ENCODE data around the gene DPH1.
A peak's percentile ranks its signal among the peaks of the same experiment; 100 is the strongest.

The DPH1 gene

GRCh38 chr17:1994707-1995106 lies 35.2 kb upstream of the DPH1 start:
- TF ChIP-seq TCF4 (CRISPR knock-in tag; IDR thresholded peaks at IDR 0.05; ENCODE audit: borderline replicate concordance) (no peak), TSHZ2 (CRISPR knock-in tag; IDR thresholded peaks at IDR 0.05) (no peak), ISL1 (CRISPR knock-in tag; IDR thresholded peaks at IDR 0.05) (no peak), OSR1 (CRISPR knock-in tag; IDR thresholded peaks at IDR 0.05) (no peak), ZFP30 (CRISPR knock-in tag; IDR thresholded peaks at IDR 0.05) (no peak), RARB (CRISPR knock-in tag; IDR thresholded peaks at IDR 0.05) (no peak), ESRRG (CRISPR knock-in tag; IDR thresholded peaks at IDR 0.05) (no peak), SNAI2 (CRISPR knock-in tag; IDR thresholded peaks at IDR 0.05) (no peak), POU6F1 (CRISPR knock-in tag; IDR thresholded peaks at IDR 0.05; ENCODE audit: borderline replicate concordance, low read depth) (no peak), PATZ1 (CRISPR knock-in tag; IDR thresholded peaks at IDR 0.05; ENCODE audit: borderline replicate concordance) (no peak), ARNTL (CRISPR knock-in tag; IDR thresholded peaks at IDR 0.05; ENCODE audit: borderline replicate concordance, low read depth) (no peak), ZNF565 (CRISPR knock-in tag; conservative IDR thresholded peaks at IDR 0.05; ENCODE audit: low read depth) (no peak), PPARA (CRISPR knock-in tag; IDR thresholded peaks at IDR 0.05; ENCODE audit: borderline replicate concordance) (no peak), ZNF70 (CRISPR knock-in tag; IDR thresholded peaks at IDR 0.05) (no peak), ZNF8 (CRISPR knock-in tag; IDR thresholded peaks at IDR 0.05) (no peak), ZC3H10 (CRISPR knock-in tag; IDR thresholded peaks at IDR 0.05) (no peak)
- ATAC-seq: no peak

- no peak for TF ChIP-seq POU6F1 (CRISPR knock-in tag; IDR thresholded peaks at IDR 0.05; ENCODE audit: borderline replicate concordance, low read depth)
- TF ChIP-seq CSDC2 (CRISPR knock-in tag; IDR thresholded peaks at IDR 0.05): no peak
- no peak for TF ChIP-seq CREB5 (CRISPR knock-in tag; IDR thresholded peaks at IDR 0.05; ENCODE audit: low read depth)
- no peak for TF ChIP-seq TOX (CRISPR knock-in tag; IDR thresholded peaks at IDR 0.05; ENCODE audit: borderline replicate concordance)
- TF ChIP-seq TCF4 (CRISPR knock-in tag; IDR thresholded peaks at IDR 0.05; ENCODE audit: borderline replicate concordance): no peak
- no peak for ATAC-seq
These were observed 34.5 kb upstream of the DPH1 start for GRCh38 chr17:1995321-1995892.

- TF ChIP-seq TCF4 (CRISPR knock-in tag; IDR thresholded peaks at IDR 0.05; ENCODE audit: borderline replicate concordance) (peak; percentile 72; the same call in 1 of the 2 replicates), CSDC2 (CRISPR knock-in tag; IDR thresholded peaks at IDR 0.05) (no peak)
- ATAC-seq: no peak; the same call in 2 of the 3 replicates
These were observed 33.8 kb upstream of the DPH1 start for GRCh38 chr17:1995907-1996799.
